ENCODE data around the gene DPH1.

- no peak for TF ChIP-seq CTCF (tag by site-specific recombination; IDR thresholded peaks at IDR 0.05)
- TF ChIP-seq ELK4 (IDR thresholded peaks at IDR 0.05; ENCODE audit: borderline replicate concordance, low read depth, low read length) = no peak
- TF ChIP-seq ZNF449 (tag by site-specific recombination; IDR thresholded peaks at IDR 0.05) = no peak
- TF ChIP-seq SETDB1 (IDR thresholded peaks at IDR 0.05; ENCODE audit: insufficient read length, low read length) = no peak
- no peak for TF ChIP-seq ZNF707 (tag by site-specific recombination; IDR thresholded peaks at IDR 0.05)
- TF ChIP-seq ZEB2 (tag by site-specific recombination; IDR thresholded peaks at IDR 0.05) = no peak
Measured at GRCh38 chr17:2067048-2067561, 37.2 kb downstream of the DPH1 start.

All from HEK293 (cell line).